AG04449 (cell line): ENCODE results near the gene EXOC2.

Experiments
- CTCF ChIA-PET: fragments of 350-600 bp; formaldehyde crosslinking; extraction: SDS; loops from one replicate; lab custom pipeline; 2021; ENCODE audit warnings: antibody characterized with exemption; lab: Yijun Ruan, JAX
- POLR2A ChIA-PET: fragments of 400-600, 350-600 bp; formaldehyde crosslinking; extraction: SDS; loops from one replicate; lab custom pipeline; 2020; ENCODE audit warnings: antibody characterized with exemption, inconsistent platforms; lab: Yijun Ruan, JAX
- DNase-seq: peaks from one replicate; pipeline ENCODE4 v3.0.0-alpha.2; 2010; ENCODE audit warnings: low read depth, low spot score
- H3K4me3 ChIP-seq: 2 replicates; pipeline ENCODE4 v1.5.1; 2011; ENCODE audit warnings: low read depth, mild to moderate bottlenecking, control low read depth, low read length
- TF ChIP-seq, protein P1 (sequence below): IDR thresholded peaks from one replicate; pipeline ENCODE4 v1.5.1; 2011; ENCODE audit warnings: mild to moderate bottlenecking, moderate library complexity, low read length, control low read depth, inconsistent platforms; ENCODE audit not compliant: insufficient read depth; ENCODE audit errors: missing control alignments

The EXOC2 gene

DNA sequence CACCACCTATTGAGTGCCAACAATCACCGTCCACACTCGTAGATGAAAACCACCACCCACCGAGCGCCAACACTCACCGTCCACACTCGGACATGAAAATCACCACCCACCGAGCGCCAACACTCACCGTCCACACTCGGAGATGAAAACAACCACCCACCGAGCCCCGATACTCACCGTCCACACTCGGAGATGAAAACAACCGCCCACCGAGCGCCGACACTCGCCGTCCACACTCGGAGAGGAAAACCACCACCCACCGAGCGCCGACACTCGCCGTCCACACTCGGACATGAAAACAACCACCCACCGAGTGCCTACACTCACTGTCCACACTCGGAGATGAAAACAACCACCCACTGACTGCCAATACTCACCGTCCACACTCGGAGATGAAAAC, 172.1 kb downstream of the EXOC2 start:
- TF ChIP-seq, protein P1, sequence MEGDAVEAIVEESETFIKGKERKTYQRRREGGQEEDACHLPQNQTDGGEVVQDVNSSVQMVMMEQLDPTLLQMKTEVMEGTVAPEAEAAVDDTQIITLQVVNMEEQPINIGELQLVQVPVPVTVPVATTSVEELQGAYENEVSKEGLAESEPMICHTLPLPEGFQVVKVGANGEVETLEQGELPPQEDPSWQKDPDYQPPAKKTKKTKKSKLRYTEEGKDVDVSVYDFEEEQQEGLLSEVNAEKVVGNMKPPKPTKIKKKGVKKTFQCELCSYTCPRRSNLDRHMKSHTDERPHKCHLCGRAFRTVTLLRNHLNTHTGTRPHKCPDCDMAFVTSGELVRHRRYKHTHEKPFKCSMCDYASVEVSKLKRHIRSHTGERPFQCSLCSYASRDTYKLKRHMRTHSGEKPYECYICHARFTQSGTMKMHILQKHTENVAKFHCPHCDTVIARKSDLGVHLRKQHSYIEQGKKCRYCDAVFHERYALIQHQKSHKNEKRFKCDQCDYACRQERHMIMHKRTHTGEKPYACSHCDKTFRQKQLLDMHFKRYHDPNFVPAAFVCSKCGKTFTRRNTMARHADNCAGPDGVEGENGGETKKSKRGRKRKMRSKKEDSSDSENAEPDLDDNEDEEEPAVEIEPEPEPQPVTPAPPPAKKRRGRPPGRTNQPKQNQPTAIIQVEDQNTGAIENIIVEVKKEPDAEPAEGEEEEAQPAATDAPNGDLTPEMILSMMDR, result no peak
- no peak for DNase-seq
- ChIA-PET CTCF (no interaction called here), POLR2A (no interaction called here)
- H3K4me3 ChIP-seq, result no peak overlapping the region

DNA sequence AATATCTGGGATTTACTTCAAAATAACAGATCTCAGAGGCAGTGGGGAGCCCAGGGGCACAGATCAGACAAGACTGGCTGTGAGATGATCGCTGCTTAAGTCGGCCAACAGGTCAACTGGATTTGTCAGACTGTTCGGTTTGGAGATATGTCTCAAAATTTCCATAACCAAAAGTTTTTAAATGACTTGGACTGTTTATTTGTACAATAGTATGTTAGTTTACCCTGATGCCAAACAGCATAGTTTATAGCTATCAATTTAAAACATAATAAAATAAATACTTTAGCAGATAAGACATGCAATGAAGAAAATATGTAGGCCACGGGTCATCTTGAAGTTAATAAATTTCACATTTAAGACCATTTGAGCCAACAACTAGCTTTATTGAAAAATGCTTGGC, 174.7 kb downstream of the EXOC2 start:
- TF ChIP-seq, protein P1, result no peak
- no peak for DNase-seq
- ChIA-PET POLR2A (no interaction called here), CTCF (no interaction called here)
- H3K4me3 ChIP-seq, result no peak overlapping the region

DNA sequence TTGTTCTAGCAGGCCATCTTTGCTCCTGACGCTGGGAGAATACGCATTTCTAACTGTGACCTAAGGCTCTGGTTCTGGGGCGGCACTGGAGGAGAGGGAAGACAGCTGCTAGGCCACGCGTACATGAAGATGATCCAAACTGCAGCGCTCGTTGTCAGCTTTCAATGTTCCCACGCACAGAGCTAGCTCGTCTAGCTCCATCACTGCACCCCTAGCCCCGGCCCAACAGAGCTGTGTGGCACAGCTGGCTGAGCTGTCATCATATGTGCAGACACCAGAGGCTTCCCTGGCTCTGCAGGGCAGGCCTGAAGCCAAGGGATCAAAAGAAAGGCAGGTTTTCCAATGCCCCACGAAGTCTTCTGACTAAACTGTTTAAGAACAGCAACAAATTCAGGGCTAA, 176.7 kb downstream of the EXOC2 start:
- POLR2A ChIA-PET, result no interaction called here
- no peak overlapping the region for H3K4me3 ChIP-seq
- TF ChIP-seq, protein P1, result no peak
- no peak for DNase-seq
- CTCF ChIA-PET, result no interaction called here

DNA sequence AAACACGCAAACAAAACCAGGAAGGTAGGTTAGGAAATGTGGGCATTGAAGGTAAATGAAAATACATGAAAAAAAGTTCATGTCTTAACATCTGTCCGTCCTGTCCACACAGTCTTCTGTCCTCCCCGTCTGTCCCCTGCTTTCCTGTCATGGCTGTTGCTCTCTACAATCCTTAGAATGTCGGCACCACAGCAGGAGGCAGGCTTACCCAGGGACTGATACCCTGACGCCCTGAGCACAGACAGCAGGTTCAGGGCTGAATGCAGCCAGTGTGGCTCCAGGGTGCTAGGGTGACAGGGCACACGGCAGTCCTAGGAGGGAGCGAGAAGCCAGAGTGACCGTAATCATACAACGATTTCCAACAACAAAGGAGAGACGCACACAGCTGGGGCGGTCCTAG, 177.7 kb downstream of the EXOC2 start:
- ChIA-PET POLR2A (no interaction called here), CTCF (no interaction called here)
- TF ChIP-seq, protein P1, result no peak
- no peak for DNase-seq
- no peak overlapping the region for H3K4me3 ChIP-seq

DNA sequence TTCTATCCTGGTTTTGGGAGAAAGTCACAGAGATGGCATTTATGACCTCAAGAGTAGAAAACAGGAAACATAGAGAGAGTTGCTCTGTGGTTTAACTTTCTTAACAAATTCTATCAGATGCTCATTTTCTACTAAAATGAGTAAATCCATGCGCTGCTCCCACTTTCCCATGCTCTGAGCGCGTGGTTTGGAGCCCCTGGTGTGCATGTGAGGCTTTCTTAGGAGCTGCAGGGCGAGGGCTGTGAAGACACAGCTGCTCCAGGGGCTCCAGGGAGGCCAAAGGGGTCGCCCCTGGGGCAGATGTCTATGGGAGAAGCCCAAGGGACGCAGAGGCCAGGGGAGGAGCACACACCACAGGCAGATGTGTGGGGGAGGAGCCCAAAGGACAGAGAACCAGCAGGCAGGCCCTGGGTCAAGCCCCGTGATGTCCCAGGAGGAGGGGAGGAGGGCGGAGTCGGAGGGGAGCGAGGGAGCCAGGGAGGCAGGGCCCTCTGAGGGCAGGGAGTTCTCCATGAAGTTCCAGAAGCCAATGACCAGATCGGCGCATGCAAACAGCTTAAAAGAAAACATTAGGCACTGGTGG, 178.5 kb downstream of the EXOC2 start:
- H3K4me3 ChIP-seq, result no peak overlapping the region
- TF ChIP-seq, protein P1, result no peak
- ChIA-PET POLR2A (no interaction called here), CTCF (no interaction called here)
- no peak for DNase-seq

DNA sequence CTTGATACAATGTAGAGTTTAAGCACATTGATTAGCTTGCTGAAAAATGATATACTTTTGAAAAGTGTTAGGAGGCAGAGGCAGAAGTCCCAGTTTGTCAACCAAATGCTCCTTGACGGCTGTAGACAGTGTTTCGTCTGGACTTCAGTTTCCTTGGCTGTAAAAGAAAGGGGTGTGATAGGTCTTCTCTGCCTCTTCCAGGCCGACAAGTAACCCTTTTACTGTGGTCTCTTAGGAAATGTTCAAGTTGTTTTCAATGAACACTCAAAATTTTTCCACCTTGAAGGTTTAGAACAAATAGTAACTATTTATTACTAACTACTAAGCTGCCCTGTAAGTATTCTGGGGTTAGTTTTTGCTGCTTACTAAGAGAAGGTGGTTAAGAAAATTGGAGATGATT, 179.0 kb downstream of the EXOC2 start:
- ChIA-PET POLR2A (no interaction called here), CTCF (no interaction called here)
- DNase-seq, result no peak
- no peak overlapping the region for H3K4me3 ChIP-seq
- TF ChIP-seq, protein P1, result no peak
